Activated naive CD4-positive, alpha-beta T cell treated with anti-CD3 and anti-CD28 coated beads for 36 hours (primary cell): ENCODE measurements around the gene TFEC. TPM values are rescaled to one million over a fixed set of nuclear protein-coding genes. Genes with fewer than 3 reads are reported as not detected.
"Not testable (repeated sequence)": the region's sequence is repeated elsewhere in the genome, so short reads cannot be mapped to it uniquely, and the experiment has no call there.

Experiments used
- CTCF ChIA-PET: fragments of 350-600 bp; sonication (Branson Sonifier 250); formaldehyde crosslinking; loops from one replicate; lab custom pipeline; 2021; ENCODE audit warnings: antibody characterized with exemption; lab: Charles Lee
- DNase-seq: peaks from one replicate; pipeline ENCODE4 v3.0.0-alpha.2; 2020
- H3K27ac Mint-ChIP-seq: one replicate; pipeline ENCODE4 v1.8.0; 2021; ENCODE audit warnings: mild to moderate bottlenecking, mixed read lengths
- H3K27me3 Mint-ChIP-seq: one replicate; pipeline ENCODE4 v1.8.0; 2021; ENCODE audit warnings: low read depth, mixed read lengths
- H3K36me3 Mint-ChIP-seq: one replicate; pipeline ENCODE4 v1.8.0; 2021; ENCODE audit warnings: low read depth, mixed read lengths
- H3K4me1 Mint-ChIP-seq: one replicate; pipeline ENCODE4 v1.8.0; 2021; ENCODE audit warnings: low read depth, mixed read lengths
- H3K4me3 Mint-ChIP-seq: one replicate; pipeline ENCODE4 v1.8.0; 2021; ENCODE audit warnings: mild to moderate bottlenecking, moderate library complexity, mixed read lengths
- H3K9me3 Mint-ChIP-seq: one replicate; pipeline ENCODE4 v1.8.0; 2021; ENCODE audit warnings: mixed read lengths
- intact Hi-C: fragments of 100-400 bp; cut with micrococcal nuclease; formaldehyde crosslinking; loops from one replicate; pipeline ENCODE4 v1.15.1; 2023
- total RNA-seq, 2 experiments: library from RNA; stranded (reverse); gene quantifications; one replicate each; pipeline ENCODE4 v1.2.3, GENCODE V29; 2021

Gene TFEC, protein sequence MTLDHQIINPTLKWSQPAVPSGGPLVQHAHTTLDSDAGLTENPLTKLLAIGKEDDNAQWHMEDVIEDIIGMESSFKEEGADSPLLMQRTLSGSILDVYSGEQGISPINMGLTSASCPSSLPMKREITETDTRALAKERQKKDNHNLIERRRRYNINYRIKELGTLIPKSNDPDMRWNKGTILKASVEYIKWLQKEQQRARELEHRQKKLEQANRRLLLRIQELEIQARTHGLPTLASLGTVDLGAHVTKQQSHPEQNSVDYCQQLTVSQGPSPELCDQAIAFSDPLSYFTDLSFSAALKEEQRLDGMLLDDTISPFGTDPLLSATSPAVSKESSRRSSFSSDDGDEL
- total RNA-seq: not detected

DNA sequence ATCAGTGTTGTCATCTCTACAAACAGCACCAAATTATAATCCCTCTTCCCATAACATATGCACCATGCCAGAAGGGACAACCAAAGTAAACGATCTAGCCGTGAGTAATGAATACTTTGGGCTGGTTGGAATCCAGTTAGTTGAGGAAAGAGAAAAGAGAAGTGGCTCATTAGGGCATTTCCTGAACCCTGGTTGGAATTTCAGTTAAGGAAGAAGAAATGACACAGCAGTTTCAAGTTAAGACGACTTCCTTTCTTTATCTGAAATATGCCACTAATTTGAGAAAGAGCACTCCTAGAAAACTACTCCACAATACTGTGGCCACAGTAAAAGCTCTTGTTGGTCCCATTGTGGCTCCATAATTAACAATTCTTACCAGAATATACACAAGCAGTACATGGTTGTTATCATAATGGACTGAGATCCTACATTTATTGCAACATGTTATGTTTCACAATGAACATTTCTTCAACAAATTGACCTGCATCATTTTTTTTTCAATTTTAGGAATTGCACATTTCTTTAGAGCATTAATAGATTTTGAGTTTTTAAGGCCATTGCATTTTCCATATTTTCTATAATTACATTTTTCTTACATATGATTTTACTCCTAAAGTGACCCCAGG is at the start of gene TFEC:
TSS of gene TFEC (minus strand) at position 113 of the 626 bp plus-strand sequence. CDS start 46,322 bp downstream, outside the sequence.
- intact Hi-C loops: no loop called here
- Mint-ChIP-seq H3K9me3 (no peaks in the 10 kb centered on the region), H3K27ac (no peak within 1 kb of the TSS), H3K27me3 (peaks cover 9% of the 10 kb centered on the region), H3K36me3 (no peaks in the 10 kb centered on the region), H3K4me3 (no peak within 1 kb of the TSS), H3K4me1 (no peaks in the 10 kb centered on the region)
- no peak for DNase-seq
- CTCF ChIA-PET: no interaction called here

DNA sequence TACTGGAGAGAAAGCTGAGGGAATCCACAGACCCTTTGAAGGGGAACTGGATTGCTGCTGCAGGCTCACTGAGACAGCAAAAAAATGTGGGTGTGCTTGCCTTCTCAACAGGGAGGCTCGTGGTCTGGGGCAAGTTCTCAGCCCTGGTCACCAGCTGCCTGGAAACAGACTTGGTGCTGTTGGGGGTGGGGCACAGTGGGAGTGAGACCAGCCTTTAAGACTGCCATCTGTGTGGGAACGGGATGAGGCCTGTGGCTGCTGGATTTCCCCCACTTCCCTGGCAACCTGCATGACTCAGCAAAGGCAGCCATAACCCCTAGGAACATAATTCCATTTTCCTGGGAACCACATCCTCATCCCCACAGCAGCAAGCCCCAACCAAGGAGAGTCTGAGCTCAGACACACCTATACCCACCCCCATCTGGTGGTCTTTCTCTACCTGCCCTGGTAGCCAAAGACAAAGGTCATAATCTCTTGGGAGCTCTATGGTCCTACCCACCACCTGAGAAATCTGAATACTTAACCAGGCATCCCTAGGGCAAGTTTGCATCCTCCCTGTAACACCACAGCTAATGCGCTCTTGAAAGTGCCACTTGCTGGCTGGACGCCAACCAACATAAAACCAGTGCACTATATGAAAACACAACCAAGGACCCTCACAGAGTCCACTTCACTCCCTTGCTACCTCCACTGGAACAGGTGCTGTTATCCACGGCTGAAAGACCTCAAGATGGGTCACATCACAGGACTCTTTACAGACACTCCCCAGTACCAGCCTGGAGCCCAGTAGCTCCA is 45.0 kb upstream of the TFEC start:
- no peaks in the 10 kb centered on the region for H3K4me1 Mint-ChIP-seq
- no peak for DNase-seq
- no peaks in the 10 kb centered on the region for H3K27me3 Mint-ChIP-seq
- H3K4me3 Mint-ChIP-seq: no peak overlapping the region
- intact Hi-C loops: no loop called here
- no peaks in the 10 kb centered on the region for H3K36me3 Mint-ChIP-seq
- no peak overlapping the region for H3K27ac Mint-ChIP-seq
- no peaks in the 10 kb centered on the region for H3K9me3 Mint-ChIP-seq
- CTCF ChIA-PET: no interaction called here

DNA sequence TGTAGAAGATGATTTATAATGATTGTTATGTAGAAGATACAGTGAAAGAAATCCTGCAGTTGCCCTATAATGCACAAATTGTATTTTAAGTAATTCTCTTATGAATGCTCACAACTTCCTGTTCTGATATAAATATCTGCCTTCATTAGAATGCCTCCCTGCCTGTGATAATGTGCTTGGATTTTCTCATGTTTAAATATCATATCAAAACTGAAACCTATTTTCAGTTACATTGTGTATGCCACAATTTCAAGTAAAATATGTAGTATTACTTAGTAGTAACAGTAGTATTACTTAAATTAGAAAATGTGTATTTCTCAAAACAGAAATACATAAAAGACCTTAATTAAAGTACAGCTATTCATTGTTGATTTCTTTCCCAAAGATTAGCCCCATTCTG is 41.1 kb upstream of the TFEC start:
- H3K36me3 Mint-ChIP-seq: no peaks in the 10 kb centered on the region
- DNase-seq: no peak
- no peaks in the 10 kb centered on the region for H3K27me3 Mint-ChIP-seq
- H3K9me3 Mint-ChIP-seq: no peaks in the 10 kb centered on the region
- intact Hi-C loops: no loop called here
- no peaks in the 10 kb centered on the region for H3K4me1 Mint-ChIP-seq
- CTCF ChIA-PET: no interaction called here
- H3K4me3 Mint-ChIP-seq: no peak overlapping the region
- no peak overlapping the region for H3K27ac Mint-ChIP-seq

DNA sequence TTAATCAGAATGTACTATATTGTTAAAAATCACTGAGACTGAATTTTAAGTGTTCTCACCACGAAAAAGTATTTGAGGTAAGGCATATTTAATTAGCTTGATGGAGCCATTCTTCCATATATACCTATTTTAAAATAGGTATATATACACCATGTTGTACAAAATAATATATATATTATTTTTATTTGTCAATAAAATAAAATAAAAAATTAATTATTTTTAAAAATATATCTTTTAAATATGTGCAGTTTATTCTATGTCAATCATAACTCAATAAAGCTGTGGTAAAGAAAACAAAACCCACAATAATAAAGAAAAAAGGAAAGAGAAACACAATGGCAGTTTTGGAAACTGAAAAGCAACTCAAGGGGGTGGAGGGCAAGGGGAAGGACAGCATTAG is 33.6 kb upstream of the TFEC start:
- intact Hi-C loops: no loop called here
- CTCF ChIA-PET: no interaction called here
- Mint-ChIP-seq H3K36me3 (no peaks in the 10 kb centered on the region), H3K27me3 (no peaks in the 10 kb centered on the region), H3K9me3 (no peaks in the 10 kb centered on the region), H3K4me1 (no peaks in the 10 kb centered on the region), H3K4me3 (no peak overlapping the region), H3K27ac (no peak overlapping the region)
- DNase-seq: no peak

DNA sequence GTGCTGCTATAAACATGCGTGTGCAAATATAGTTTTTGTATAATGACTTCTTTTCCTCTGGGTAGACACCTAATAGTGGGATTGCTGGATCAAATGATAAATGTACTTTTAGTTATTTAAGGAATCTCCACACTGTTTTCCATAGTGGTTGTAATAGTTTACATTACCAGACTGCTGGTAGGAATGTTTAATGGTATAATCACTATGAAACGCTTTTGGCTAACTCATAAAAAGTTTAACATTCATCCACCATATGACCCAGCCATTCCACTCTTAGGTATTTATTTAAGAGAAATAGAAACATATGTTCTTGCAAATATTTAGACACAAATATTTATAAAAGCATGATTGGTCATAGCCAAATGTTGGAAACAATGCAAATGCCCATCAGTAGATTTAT is 32.1 kb upstream of the TFEC start:
- Mint-ChIP-seq H3K4me3 (no peak overlapping the region), H3K27ac (no peak overlapping the region), H3K27me3 (no peaks in the 10 kb centered on the region), H3K4me1 (no peaks in the 10 kb centered on the region), H3K9me3 (no peaks in the 10 kb centered on the region), H3K36me3 (no peaks in the 10 kb centered on the region)
- intact Hi-C loops: no loop called here
- CTCF ChIA-PET: no interaction called here
- DNase-seq: no peak

DNA sequence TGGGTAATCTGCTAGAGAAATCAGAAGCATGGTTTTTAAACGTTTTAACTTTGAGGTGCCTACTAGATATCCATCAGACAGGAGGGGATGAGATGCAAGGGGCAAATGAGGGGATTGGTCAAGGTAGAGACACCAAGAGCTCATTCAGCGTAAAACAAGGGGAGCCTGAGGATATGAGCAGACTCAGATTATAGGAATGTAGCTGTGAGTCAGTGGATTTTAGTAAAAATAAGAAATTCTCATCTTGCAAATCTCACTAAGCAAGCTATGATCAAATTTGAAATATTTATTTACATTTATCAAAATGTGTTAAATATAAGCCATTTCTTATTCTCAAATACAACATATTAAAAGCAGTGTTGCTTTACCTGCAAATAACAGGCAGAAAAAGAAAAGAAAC is 21.4 kb upstream of the TFEC start:
- H3K27ac Mint-ChIP-seq: no peak overlapping the region
- CTCF ChIA-PET: no interaction called here
- H3K27me3 Mint-ChIP-seq: no peaks in the 10 kb centered on the region
- H3K4me1 Mint-ChIP-seq: no peaks in the 10 kb centered on the region
- H3K4me3 Mint-ChIP-seq: no peak overlapping the region
- DNase-seq: no peak
- H3K36me3 Mint-ChIP-seq: no peaks in the 10 kb centered on the region
- intact Hi-C loops: no loop called here
- H3K9me3 Mint-ChIP-seq: peaks cover 8% of the 10 kb centered on the region

DNA sequence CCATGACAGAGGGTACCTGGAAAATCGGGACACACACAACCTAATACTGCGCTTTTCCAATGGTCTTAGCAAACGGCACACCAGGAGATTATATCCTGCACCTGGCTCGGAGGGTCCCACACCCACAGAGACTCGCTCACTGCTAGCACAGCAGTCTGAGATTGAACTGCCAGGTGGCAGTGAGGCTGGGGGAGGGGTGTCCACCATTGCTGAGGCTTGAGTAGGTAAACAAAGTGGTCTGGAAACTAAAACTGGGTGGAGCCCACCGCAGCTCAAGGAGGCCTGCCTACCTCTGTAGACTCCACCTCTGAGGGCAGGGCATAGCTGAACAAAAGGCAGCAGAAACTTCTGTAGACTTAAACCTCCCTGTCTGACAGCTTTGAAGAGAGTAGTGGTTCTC is 16.7 kb upstream of the TFEC start:
- CTCF ChIA-PET, H3K27ac Mint-ChIP-seq, H3K4me3 Mint-ChIP-seq, H3K36me3 Mint-ChIP-seq, H3K9me3 Mint-ChIP-seq, H3K4me1 Mint-ChIP-seq, H3K27me3 Mint-ChIP-seq, DNase-seq, intact Hi-C loops: not testable (repeated sequence)

DNA sequence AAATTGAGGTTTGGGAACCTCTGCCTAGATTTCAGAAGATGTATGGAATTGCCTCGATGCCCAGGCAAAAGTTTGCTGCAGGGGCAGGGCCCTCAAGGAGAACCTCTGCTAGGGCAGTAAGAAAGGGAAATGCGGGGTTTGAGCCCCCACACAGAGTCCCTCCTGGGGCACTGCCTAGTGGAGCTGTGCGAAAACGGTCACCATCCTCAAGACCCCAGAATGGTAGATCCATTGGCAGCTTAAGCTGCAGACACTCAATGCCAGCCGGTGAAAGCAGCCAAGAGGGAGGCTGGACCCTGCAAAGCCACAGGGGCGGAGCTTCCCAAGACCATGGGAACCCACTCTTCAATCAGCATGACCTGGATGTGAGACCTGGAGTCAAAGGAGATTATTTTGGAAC is 15.0 kb upstream of the TFEC start:
- intact Hi-C loops: no loop called here
- H3K27ac Mint-ChIP-seq: no peak overlapping the region
- H3K36me3 Mint-ChIP-seq: no peaks in the 10 kb centered on the region
- H3K4me3 Mint-ChIP-seq: no peak overlapping the region
- CTCF ChIA-PET: no interaction called here
- no peak for DNase-seq
- H3K27me3 Mint-ChIP-seq: peaks cover 2% of the 10 kb centered on the region
- H3K9me3 Mint-ChIP-seq: peaks cover 8% of the 10 kb centered on the region
- H3K4me1 Mint-ChIP-seq: no peaks in the 10 kb centered on the region

DNA sequence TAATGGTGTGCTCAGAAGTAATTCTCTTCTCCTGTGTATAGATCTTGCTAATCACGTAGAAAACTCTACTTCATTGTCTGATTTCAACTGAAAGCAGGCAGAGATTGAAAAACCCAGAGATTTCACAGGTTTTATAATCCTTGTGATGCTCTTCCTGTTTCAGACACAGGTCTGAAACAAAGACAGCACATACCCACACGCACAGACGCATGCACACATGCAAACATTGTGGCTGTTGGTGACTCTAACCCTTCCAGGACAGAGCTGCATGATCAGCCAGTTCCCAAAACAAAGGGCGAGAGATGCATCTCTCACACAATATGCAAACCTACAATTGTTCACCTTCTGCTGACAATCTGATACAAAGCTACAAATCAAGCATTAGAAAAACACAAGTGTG is 11.1 kb upstream of the TFEC start:
- no peaks in the 10 kb centered on the region for H3K4me1 Mint-ChIP-seq
- H3K36me3 Mint-ChIP-seq: no peaks in the 10 kb centered on the region
- CTCF ChIA-PET: no interaction called here
- H3K27me3 Mint-ChIP-seq: peaks cover 2% of the 10 kb centered on the region
- H3K9me3 Mint-ChIP-seq: peaks cover 2% of the 10 kb centered on the region
- no peak overlapping the region for H3K27ac Mint-ChIP-seq
- H3K4me3 Mint-ChIP-seq: no peak overlapping the region
- DNase-seq: no peak
- intact Hi-C loops: no loop called here

DNA sequence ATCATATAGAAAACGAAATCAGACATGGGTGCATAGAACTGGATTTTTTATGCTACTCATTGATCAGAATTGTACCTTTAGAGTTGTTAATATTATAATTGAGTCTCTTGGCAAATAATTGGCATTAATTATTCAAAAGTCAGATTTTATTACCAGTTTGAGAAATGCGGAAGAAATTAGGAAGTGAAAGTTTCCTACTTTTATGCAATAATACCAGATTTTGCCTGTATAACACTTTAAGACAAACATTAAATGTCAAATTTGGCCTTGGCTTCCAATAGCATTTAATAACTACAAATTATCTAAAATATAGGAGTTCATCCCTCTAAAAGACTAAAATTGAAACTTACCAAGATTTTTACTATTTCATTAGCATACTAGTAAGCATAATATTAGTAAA is 6.8 kb upstream of the TFEC start:
- H3K27me3 Mint-ChIP-seq: no peaks in the 10 kb centered on the region
- H3K4me1 Mint-ChIP-seq: no peaks in the 10 kb centered on the region
- CTCF ChIA-PET: no interaction called here
- H3K27ac Mint-ChIP-seq: no peak overlapping the region
- H3K9me3 Mint-ChIP-seq: no peaks in the 10 kb centered on the region
- no peaks in the 10 kb centered on the region for H3K36me3 Mint-ChIP-seq
- intact Hi-C loops: no loop called here
- no peak overlapping the region for H3K4me3 Mint-ChIP-seq
- no peak for DNase-seq

DNA sequence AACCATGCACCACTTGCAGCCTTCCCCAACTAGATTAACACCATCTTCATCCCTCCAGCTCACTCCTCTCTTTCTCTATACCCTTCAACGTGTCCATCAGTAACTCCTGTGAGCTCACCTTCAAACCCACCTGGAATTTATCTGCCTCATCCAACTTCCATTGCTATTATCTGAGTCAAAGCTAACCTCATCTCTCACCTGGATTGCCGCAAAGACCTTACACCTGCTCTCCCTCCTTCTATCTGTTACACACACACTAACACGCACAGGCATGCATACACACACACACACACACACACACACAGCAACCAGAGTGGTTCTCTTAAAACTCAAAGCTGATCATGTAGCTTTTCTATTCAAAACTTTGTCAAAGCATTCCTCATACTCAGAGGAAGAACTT is 3.8 kb upstream of the TFEC start:
- Mint-ChIP-seq H3K27me3 (peaks cover 5% of the 10 kb centered on the region), H3K4me3 (no peak overlapping the region), H3K9me3 (no peaks in the 10 kb centered on the region), H3K27ac (no peak overlapping the region), H3K4me1 (no peaks in the 10 kb centered on the region), H3K36me3 (no peaks in the 10 kb centered on the region)
- DNase-seq: no peak
- intact Hi-C loops: no loop called here
- CTCF ChIA-PET: no interaction called here

DNA sequence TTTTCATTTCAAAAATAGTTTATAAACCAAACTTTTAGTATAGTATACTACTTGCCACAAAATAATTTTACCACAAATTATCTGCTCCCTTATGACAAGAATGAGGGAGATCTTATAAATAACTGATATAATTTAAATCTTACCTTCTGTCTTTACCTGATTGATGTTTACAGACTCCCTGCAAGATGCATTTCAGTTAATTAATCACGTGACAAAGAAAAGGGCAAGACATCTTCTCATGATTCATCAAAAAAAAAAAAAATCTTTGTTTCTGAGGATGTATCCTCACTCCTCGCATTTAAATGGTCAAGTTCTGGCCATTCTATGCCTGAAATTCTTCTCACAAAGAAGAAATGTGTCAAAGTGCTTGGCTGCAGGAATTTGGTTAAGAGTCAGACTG is 2.3 kb upstream of the TFEC start:
- Mint-ChIP-seq H3K36me3 (no peaks in the 10 kb centered on the region), H3K27ac (no peak overlapping the region), H3K4me3 (no peak overlapping the region), H3K27me3 (peaks cover 9% of the 10 kb centered on the region), H3K9me3 (no peaks in the 10 kb centered on the region), H3K4me1 (no peaks in the 10 kb centered on the region)
- DNase-seq: no peak
- intact Hi-C loops: no loop called here
- CTCF ChIA-PET: interaction anchor here (0.6 kb wide), 1 partner anchor 306 kb away, joined by 3 read pairs; no protein-coding TSS in a partner anchor
